ENCODE results near the gene PLEKHM1.
"Not testable (repeated sequence)": the region's sequence is repeated elsewhere in the genome, so short reads cannot be mapped to it uniquely, and the experiment has no call there.

PLEKHM1 gene

DNA sequence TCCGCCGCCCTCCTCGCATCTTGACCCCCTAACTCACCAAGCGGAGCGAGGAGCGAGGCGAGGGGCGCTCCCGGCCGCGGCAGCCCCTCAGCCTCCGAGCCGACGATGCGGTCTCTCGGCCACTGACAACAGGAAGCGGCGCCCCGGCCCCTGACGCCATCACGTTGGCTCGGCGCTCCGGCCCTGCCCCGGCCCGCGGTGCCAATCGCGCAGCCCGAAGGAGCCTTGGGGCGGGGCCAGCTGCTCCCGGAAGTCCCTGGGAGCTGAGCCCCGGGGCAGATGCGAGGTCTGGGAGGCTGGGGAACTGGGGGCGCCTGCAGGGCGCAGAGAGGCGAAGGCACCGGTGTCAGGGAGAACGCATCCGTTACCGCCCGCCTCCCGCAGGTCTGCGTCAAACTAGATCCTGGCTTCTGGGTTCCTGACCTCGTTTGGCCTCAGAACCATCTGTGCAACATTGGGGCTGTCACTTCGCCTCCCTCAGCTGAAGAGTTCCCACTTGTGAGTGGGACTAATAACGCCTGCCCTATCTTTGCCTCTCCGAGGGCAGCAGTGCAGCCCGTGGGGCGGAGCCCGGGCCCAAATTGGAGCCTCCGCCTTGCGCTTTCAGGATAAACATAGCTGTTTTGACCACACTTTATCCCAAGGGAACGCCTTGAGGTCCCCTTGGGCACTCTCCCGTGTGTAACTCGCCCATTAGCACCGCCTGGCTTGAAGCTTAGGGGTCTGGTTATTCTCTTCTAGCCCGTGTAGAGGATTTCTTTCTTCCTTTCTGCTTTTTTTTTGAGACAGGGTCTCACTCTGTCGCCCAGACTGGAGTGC is at the start of gene PLEKHM1:
TSS of gene PLEKHM1 (minus strand) at position 107 of the 819 bp plus-strand sequence. CDS start 8,237 bp downstream, outside the sequence.
- peak; percentile 60 to 76 (median 66) for DNase-seq

DNA sequence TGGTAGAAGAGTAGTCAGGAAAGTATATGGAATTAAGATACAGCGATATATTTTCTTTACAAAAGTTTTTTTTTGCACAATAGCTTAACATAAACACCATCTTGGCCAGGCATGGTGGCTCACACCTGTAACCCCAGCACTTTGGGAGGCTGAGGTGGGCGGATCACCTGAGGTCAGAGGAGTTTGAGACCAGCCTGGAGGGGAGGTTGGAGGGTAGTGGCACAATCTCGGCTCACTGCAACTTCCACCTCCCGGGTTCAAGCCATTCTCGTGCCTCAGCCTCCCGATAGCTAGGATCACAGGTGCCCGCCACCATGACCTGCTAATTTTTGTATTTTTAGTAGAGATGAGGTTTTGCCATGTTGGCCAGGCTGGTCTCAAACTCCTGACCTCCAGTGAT is 47.6 kb upstream of the PLEKHM1 start:
- DNase-seq = not testable (repeated sequence)

DNA sequence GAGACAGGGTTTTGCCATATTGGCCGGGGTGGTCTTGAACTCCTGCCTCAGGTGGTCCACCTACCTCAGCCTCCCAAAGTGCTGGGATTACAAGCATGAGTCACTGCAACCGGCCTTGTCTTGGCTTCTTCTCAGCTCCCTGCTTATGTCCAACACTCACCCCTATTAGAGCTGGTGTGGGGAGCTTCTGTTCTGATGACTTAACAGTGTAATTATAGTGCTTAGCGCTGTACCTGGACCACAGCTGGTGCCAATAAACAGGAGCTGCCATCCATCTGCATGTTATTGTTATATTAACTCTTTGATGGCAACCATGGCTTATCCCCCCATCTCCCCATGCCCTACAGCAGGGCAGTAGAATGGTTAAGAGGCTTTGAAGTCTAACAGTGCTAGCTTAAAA is 15.6 kb upstream of the PLEKHM1 start:
- not testable (repeated sequence) for DNase-seq

DNA sequence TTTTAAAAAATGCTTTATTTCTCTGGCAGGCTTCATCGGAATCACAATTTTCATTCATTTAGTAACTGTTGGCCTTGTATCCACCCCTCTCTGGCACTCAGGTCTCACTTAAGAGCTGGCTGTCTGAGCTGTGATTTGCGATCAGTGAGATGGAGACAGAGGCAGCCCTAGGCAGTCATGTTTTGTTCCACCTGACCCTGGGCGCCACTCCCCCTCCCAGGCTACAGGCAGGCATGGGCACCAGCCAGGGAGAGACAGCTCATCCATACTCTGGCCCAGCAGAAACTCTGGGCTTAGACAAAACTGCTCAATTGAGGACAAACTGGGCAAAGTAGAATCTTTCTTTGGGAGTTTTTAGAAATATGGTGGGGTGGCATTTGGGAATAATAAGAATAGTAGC is 14.7 kb upstream of the PLEKHM1 start:
- not testable (repeated sequence) for DNase-seq

DNA sequence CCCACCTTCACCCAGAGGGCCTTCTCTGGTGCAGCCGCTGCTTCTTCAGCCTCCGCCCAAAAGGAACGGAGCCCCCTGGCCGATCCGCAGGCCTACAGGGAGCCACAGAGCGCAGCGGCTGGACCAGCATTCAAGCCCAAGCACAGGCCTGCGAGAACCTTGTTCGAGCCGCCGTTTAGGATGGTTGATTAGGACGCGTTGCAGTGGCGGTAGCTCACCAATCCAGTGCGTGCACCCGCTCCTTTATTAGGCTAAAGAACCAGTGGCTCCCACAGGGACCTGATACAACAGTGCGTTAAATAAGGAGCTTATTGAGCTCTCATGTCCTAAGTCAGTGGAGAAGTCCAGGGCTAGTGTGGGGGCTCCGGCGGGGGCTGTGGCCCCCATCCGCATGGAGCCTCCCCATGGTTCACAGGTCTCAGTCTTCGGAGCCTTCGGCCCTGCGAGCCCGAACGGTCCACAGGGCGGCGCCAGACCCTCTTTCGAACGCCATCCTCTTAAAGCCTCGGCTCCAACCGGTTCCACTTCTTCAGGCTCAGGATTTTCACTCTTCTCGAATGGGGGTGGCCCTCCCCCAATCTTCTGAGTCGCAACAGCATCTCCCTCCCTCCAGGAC is 10.7 kb upstream of the PLEKHM1 start:
- not testable (repeated sequence) for DNase-seq

DNA sequence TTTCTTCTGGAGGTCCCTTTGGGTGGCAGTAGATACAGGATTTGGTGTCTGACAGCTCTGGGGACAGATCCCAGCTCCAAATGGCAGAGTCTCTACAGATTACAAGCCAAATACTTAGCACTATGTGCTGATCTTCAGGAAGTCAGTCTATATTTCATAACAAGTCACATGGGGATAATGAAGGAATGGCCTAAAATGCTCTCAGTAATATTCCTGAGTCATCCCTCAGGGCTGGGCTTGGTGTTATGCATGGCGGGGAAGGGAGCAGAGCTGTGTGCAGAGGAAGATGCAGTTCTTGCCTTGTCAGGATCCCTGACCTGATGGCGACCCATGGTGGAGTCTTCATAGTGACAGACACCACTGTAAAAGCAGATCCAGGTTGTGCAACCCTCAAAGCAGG is 10.0 kb upstream of the PLEKHM1 start:
- DNase-seq = not testable (repeated sequence)

DNA sequence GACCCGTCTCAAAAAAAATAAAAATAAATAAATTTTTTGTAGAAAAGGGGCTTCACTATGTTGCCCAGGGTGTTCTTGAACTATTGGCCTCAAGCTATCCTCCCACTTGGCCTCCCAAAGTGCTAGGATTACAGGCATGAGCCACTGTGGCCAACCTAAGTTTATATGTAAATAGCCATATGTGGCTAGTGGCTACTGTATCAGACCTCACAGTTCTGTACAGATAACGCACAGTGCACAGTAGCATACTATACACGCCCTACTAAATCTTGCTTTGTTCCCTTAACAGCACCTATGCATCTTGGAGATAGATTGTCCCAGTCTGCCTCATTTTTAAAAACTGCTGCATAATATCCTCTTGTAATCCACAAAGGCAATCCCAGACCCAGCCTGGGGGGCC is 8.7 kb upstream of the PLEKHM1 start:
- not testable (repeated sequence) for DNase-seq

DNA sequence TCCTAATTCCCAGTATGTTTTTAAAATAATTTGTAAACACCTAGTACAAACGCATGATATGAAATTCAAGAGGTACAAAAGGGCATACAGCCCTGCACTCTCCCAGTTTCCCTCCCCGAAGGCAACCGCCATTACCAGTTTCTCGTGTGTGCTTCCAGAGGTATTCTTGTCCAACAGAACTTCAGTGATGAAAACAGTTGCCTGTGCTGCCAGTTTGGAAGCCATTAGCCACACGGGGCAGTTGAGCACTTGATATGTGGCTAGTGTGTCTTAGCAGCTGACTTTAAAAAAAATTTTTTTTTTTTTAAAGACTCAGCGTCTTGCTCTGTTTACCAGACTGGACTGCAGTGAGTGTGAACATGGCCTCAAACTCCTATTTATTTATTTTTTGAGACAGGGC is 7.9 kb upstream of the PLEKHM1 start:
- DNase-seq = not testable (repeated sequence)

DNA sequence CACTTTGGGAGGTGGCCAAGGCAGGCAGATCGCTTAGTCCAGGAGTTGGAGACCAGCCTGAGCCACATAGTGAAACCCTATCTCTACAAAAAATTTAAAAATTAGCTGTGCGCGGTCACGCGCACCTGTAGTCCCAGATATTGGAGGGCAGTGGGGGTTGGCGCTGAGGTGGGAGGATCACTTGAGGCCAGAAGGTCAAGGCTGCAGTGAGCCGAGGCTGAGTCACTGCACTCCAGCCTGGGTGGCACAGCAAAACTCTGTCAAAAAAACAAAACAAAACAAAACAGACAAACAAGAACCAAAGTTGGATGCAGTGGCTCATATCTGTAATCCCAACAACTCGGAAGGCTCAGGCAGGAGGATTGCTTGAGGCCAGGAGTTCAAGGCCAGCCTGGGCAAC is 6.9 kb upstream of the PLEKHM1 start:
- not testable (repeated sequence) for DNase-seq

DNA sequence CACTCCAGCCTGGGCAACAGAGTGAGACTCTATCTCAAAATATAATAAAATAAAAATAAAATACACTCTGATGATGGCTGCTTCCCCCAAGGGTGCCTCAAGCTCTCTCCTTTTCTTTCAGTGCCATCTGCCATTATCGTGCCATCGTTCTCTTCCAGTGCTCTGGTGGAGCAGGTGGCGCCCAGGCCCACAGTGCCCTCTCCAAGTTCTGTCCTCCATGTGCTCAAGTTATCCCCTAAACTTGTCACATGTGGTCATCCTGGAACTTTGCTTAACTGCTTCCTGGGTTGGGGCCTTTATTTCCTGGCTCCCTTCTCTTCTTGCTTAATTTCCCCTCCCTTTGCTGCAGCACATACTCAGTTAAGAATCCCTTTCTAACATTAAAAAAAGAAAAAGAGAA is 6.0 kb upstream of the PLEKHM1 start:
- not testable (repeated sequence) for DNase-seq

DNA sequence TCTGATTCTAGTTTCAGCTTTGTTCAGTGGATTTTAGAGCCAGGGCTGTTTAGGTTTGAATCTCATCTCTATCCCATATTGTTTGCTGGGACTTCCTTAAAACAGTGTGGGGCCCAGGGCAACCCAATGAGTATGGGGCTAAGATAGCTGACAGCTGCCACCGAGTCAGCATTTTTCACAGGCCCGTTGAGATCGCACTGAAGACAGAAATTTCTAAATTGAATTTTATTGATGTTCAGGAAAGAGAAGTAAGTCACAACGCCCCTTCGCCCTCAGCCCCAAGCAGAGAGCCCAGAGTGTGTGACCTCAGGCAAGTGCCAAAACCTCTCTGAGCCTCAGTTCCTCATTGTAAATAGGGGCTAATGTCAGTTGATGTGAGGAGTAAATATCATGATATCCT is 4.0 kb upstream of the PLEKHM1 start:
- not testable (repeated sequence) for DNase-seq

DNA sequence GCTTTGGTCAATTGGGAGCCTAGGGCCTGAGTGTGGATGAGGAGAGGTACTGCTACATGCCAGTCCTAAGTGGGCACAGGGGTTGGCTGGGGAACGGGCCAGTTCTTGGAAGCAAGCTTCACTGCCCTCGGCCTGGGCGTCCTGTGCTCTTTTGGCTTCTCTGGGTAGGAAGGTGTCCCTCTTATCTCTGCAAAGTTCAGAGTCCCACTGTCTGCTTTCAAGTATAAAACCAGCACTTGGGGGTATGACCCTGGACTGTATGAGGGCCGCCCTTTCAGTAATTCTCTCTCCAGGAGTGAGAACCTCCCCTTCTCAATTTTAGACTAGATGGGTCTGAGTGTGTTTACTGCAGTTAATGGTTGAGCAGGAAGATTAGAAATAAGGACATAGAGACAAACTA is 1.6 kb upstream of the PLEKHM1 start:
- DNase-seq = not testable (repeated sequence)

DNA sequence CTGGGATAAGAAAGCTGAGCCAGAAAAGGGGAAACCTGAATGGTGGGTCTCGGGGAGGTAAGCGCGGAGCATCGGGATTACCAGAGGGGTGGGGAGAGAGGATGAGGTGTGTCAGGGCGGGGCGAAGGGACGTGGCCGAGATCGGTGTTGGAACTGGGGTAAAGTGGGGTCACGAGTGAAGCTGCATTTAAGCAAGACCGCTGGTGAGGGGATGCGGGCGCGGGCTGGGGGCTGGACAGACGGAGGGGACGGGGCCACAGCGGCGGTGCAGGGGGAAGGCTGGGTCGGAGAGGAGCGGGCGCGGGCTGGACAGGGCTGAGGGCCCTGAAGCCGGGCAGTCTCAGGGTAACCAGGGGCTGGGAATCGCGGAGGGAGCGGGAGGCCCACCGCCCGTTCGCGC is 323 bp downstream of the PLEKHM1 start:
- DNase-seq = not testable (repeated sequence)

DNA sequence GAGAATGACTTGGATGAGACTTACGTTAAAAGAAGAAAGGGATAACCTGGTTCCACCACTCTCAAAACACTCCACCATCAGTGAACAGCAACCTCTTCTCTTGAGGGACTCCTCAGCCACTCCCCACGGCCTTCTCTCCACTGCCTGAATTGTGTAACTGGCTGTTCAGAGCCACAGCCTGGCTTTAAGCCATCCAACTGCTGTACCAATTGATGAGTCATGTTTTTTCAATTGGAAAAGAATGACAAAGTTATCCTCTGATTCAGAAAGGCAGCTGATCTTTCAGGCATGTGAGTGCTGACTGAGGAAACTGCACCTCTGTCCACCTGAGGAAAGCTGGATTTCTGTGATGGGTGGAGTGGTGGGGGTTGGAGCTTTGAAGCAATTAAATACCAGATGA is 2.8 kb downstream of the PLEKHM1 start:
- DNase-seq = not testable (repeated sequence)

DNA sequence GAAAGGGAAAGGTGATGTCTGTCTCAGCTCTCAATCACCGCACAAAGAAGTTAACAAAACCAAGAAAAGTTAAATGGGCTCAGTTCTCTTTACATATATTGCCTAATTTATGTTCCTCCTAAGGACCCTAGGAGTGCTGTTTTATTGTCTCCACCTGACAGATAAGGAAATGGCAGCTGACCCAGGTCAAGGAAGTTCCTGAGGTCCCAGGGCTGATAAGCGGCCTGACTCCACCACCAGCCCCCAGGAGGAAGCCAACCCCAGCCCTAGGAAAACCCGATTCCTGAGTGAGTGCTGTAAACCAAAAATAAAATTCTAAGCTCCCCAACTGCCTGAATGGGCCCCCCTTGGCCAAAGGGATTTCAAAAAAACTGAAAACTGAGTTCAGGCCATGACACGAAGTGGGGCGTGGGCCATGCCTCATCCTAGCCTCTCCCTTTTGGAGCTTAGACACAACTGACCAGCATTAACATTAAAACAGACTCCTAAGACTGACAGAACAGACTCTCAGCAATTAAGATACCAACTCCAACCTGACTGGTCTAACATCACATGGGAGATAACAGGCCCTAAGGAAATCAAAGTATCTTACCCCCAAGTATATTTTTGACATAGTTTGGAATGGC is 6.8 kb downstream of the PLEKHM1 start:
- not testable (repeated sequence) for DNase-seq

DNA sequence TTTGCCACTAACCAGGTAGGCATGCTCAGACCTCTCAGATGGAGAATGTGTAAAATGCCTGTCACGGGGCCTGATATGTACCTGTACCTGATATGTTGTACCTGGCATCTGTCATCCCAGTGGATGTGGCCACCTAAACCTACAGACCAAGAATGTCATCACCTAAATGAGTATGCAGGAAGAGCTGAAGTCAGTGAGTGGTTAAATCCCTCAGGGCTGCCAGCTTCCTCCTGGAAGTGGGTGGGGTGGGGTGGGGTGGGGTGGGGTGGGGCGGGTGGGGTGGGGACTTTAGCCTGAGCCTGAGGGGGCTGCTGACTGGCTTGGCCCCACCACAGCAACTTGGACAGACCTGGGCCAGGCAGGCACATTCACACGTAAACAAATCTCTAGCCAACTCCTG is 7.3 kb downstream of the PLEKHM1 start:
- DNase-seq = not testable (repeated sequence)

DNA sequence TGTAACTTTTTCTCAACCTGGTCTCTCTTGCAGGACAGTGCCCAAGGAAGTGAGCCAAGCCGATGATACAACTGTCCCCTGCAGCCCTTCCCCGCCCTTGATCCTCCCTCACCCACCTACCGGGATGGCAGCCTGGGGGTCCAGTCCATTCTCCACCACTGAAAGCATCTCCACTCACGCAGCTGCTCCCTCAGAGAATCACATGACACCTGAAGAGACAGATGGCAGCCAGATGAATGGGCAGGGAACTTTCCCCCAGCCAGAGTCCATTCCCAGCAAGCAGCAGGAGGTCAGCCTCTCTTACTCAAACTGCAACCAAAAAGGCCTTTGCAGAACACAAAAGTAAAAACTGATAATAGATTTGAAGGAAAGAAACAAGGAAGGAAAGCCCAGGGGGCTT is 8.2 kb downstream of the PLEKHM1 start:
- DNase-seq = not testable (repeated sequence)

DNA sequence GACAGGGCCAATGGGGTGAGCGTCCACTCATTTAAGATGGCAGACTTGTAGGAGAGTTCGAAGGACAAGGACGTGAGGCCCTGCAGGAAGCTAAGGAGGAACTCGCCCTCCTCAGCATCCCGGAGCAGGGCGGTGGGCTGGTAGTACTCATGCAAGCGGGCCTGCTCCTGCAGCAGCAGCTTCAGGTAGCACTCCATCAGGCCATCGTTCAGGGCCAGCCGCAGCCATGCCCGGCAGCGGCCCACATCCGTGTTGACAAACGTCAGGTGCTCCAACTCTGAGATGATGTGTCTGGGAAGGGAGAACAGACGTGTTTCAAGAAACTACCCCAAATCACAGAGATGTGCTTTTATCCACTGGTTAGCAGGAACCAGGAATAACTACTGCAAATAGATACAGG is 15.1 kb downstream of the PLEKHM1 start:
- DNase-seq = not testable (repeated sequence)

DNA sequence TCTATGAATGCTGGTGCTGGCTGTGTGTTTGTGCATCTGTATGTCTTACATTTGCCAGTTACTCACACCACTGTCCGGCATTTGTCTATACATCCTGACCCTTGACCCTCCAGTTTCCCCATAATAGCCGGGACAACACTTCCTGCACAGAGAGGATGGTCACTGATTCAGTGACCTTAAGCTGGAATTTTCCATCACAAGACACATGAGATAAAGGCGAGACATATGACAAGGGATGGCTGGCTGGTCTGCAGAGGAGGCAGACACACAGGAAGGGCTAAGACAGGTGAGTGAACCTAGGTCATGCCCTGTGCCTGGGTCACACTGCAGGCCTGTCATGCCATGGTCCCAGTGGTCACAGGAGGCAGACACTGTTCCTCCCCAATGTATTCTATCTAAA is 18.3 kb downstream of the PLEKHM1 start:
- not testable (repeated sequence) for DNase-seq

DNA sequence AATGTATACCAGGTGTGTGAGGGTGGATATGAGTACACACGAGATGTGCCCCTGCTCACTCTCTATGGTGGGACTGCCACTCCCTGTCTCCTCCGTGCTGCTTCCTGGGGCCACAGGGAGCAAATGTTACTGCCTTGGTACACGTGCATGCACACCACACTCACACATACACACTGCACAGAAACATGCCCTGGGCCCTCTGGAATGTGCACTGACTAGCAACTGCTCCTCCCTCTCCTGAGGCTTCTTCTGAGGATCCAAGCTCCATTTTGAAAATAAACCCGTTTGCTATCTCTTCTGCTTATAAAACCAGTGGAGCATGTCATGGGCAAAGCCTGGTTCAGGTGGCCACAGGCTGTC is 21.3 kb downstream of the PLEKHM1 start:
- not testable (repeated sequence) for DNase-seq

DNA sequence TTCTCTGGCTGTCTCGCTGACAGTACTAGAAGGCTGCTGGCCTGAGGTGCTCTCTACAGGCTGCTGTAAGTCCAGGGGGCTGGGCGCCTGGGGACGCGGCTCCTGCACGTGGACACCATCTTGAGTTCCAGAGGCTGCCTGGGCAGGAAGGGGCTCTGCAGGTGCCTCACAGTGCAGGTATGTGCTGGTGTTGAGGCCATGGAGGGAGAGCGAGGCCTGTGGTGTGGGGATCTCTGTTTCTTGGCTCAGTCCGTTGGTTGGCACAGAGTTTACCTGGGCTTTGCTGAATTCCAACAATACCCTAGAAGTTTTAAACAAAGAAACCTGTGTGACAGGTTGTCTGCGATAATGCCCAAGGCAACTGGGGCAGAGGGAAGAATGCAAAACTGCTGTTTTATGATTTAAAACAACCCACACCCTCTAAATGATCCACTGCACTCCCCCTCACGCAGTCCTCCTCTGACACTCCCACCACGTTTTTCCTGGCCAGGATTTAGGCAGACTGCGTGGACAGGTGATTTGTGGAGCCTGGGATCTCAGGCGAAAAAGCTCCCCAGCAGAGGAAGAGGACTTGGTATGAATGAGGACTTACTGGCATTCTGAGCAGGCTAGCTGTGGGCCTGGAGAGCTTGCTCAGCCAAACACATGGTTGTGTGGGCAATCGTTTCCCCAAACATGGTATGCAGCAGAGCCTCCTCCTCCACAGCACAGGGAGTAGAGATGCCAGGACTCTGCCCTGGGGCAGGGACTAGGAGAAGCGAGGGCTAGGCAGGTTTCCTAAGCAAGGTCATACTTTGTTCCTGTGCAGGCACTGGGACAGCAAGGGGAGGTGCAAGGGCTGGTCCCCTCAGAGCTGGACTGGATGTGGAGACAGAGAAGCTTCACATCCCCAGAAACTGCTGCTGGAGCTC is 22.0 kb downstream of the PLEKHM1 start:
- DNase-seq = not testable (repeated sequence)

DNA sequence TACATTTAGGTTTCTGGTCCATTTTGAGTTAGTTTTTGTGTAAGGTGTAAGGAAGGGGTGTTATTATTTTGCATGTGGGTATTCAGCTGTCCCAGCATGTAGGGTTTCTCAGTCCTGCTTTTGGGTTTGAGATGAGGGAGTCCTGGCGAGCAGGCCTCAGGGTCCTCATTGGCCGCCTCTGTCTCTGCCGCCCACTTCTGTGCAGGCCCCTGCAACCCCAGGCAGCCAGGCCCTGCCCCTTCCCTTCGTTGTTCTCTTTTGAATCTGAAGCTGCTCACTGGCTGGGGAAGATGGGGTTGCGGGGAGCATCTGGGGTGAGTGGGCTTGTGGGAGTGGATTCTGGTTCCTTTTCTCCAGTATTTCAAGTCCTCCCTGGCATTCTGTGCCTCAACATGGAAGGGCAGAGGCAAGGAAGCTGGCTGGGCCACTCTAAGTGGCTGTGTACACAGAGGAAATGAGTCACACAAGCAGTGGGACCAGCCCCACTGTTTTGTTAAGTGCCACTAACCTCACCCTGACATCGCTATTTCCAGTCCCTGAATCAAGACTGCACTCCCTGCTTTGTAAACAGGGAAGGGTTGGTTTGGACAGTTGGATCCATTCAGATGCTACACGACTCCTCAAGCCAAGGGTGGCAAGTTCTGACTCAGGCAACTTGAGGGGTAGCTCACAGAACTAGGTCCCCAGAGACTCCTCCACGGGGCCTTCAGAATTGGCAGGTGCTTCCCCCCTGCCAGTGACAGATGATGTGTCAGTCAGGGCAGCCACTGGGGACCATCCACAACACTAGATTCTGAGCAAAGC is 28.8 kb downstream of the PLEKHM1 start:
- DNase-seq = not testable (repeated sequence)
